ENCODE results near the gene GAD1.

The GAD1 gene

DNA sequence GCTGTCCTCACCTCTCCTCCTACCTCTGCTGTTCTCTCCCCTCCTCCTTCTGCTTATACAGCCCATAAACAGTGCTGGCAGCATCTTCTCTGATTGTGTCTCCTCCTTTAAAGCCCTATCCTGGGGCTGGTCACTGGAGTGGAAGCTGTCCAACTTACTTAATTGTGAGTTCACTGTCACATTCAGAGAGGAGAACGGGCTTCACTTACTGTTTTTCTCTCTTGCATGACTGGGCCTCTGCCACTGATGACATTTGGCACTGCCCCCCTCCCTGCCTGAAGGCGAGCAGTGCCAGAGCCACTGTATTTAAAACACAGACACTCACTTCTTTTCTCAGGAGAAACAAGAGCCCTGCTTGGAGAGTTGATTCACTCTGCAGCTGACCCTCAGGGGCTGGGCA is 12.3 kb downstream of the GAD1 start:
- H3K4me3 ChIP-seq (ENCODE audit: low read depth, low read length), result no peak overlapping the region
- TF ChIP-seq, protein P1, sequence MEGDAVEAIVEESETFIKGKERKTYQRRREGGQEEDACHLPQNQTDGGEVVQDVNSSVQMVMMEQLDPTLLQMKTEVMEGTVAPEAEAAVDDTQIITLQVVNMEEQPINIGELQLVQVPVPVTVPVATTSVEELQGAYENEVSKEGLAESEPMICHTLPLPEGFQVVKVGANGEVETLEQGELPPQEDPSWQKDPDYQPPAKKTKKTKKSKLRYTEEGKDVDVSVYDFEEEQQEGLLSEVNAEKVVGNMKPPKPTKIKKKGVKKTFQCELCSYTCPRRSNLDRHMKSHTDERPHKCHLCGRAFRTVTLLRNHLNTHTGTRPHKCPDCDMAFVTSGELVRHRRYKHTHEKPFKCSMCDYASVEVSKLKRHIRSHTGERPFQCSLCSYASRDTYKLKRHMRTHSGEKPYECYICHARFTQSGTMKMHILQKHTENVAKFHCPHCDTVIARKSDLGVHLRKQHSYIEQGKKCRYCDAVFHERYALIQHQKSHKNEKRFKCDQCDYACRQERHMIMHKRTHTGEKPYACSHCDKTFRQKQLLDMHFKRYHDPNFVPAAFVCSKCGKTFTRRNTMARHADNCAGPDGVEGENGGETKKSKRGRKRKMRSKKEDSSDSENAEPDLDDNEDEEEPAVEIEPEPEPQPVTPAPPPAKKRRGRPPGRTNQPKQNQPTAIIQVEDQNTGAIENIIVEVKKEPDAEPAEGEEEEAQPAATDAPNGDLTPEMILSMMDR (conservative IDR thresholded peaks at IDR 0.05; ENCODE audit: low read depth, low read length), result no peak
- no peak for DNase-seq (ENCODE audit: low read depth)

DNA sequence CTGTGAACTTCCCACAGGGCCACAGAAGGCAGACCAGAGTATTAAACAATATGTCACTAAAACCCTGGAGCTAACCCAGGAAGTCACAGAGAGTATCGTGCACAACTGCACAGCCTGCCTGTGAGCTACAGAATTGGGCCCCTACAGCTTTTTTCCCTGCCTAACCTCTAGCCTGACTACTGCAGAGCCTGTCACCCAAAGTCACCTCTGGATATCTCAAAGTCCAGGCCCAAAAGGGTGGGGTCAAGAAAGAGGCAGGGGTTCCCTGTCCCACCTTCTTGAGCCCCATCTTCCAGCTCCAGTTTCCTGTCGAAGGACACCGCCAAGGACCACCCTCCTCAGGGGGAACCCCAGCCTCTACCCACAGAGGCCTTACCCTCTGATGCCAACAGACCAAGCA is 13.5 kb downstream of the GAD1 start:
- H3K4me3 ChIP-seq (ENCODE audit: low read depth, low read length), result no peak overlapping the region
- TF ChIP-seq, protein P1 (conservative IDR thresholded peaks at IDR 0.05; ENCODE audit: low read depth, low read length), result no peak
- DNase-seq (ENCODE audit: low read depth), result no peak

DNA sequence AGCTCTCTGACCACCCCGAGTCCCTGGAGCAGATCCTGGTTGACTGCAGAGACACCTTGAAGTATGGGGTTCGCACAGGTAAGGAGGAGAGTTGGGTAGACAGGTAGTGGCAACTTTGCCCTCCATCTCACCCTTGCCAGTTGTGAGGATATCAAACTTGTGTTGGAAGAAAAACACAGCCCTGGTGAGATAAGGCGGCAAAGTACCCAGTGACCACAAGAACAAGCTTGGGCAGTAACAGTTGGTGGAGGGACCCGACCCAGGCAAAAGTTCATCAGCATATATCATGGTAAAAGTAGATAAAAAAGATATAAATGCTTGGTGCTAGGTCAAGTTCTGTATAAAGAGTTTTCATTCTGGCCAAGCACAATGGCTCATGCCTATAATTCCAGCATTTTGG is 14.4 kb downstream of the GAD1 start:
- no peak for DNase-seq (ENCODE audit: low read depth)
- TF ChIP-seq, protein P1 (conservative IDR thresholded peaks at IDR 0.05; ENCODE audit: low read depth, low read length), result no peak
- no peak overlapping the region for H3K4me3 ChIP-seq (ENCODE audit: low read depth, low read length)

DNA sequence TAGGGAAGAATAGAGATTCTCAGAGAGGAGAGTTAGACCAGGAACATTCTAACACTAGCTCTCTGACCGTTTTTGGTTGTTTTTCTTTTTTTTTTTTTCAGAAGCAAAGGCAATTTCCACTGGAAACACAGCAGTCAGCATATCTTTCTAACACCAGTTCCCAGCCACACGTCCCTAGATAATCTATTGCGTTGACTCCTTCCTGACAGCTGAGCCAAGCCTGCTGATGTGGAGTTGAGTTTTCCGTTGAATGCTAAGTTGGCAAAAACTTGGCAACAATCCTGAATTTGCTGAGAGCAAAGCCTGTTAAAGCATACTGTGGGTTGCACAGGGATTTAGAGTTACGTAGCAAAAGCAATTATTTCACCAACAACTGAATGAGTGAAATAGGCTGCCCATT is 19.3 kb downstream of the GAD1 start:
- DNase-seq (ENCODE audit: low read depth), result no peak
- H3K4me3 ChIP-seq (ENCODE audit: low read depth, low read length), result no peak overlapping the region
- TF ChIP-seq, protein P1 (conservative IDR thresholded peaks at IDR 0.05; ENCODE audit: low read depth, low read length), result no peak

DNA sequence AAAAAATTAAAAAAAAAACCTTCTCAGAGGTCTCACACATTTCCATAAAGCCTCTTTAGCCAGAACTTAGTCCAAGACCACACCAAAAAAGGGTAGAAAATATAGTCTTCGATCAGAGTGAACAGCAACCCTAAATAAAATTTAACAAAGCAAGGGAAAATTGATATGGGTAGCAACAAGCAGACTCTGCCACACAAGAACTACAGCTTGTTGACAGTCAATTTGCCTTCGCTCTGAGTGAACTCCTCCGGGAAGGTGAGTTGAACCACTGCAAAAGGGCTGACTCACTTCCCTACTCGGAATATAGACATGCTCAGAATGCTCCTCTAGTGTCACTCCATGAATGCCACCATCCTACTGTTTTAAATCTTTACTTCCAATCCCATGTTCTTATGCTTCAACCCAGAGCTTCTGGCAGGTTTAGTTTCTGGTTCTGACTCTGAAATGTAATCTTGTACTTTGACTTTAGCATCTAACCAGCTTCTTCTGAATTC is 24.1 kb downstream of the GAD1 start:
- DNase-seq (ENCODE audit: low read depth), result no peak
- TF ChIP-seq, protein P1 (conservative IDR thresholded peaks at IDR 0.05; ENCODE audit: low read depth, low read length), result no peak

DNA sequence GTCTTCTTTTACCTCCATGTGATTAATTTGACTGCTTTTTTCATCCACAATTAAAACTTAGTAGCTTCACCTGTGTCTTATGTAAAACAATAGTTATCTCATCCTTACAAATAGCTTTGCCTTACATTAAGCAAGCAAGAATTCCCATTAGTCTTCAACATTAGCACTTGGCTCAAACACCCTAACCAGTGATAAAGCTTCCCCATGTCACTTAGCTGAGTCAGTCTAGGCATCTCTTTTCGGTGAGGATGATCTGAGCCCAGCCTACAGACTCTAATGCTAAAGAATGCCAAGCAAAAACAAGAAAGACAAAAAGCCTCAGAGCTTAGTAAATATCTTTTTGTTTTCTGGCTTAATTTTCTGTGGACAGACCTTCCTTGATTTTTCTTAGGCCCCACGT is 26.1 kb downstream of the GAD1 start:
- no peak overlapping the region for H3K4me3 ChIP-seq (ENCODE audit: low read depth, low read length)
- DNase-seq (ENCODE audit: low read depth), result no peak
- TF ChIP-seq, protein P1 (conservative IDR thresholded peaks at IDR 0.05; ENCODE audit: low read depth, low read length), result no peak

More for the DNA sequence above, 24.1 kb downstream of the GAD1 start:
- H3K4me3 ChIP-seq (ENCODE audit: low read depth, low read length), result no peak overlapping the region

DNA sequence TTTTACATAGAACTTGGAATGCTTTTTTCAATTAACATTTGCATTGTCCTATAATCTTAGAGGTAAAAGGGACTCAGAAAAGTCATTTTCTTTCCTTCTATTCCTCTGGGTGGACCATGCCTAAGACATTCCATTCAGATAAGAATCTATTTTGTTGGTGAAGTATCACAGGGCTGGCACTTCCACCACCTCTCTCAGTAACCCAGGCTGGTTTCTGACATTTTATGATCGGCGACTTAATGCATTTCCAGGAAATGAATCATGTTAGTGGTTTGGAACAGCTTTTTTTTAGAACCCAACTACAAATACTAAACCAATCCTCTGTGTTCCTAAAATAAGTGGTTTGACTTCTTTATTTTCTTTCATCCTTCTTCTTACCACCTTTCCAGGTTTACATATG is 27.0 kb downstream of the GAD1 start:
- no peak overlapping the region for H3K4me3 ChIP-seq (ENCODE audit: low read depth, low read length)
- TF ChIP-seq, protein P1 (conservative IDR thresholded peaks at IDR 0.05; ENCODE audit: low read depth, low read length), result no peak
- DNase-seq (ENCODE audit: low read depth), result peak; percentile 28
